HG03045 (cell line): ENCODE results near the gene DNAI7.

Experiments used
- ATAC-seq: cut with Tn5 transposase; IDR thresholded peaks from one replicate; pipeline ENCODE4 v1.9.1; 2021; ENCODE audit warnings: mild to moderate bottlenecking, moderate library complexity; ENCODE audit not compliant: unreplicated experiment

The DNAI7 gene

DNA sequence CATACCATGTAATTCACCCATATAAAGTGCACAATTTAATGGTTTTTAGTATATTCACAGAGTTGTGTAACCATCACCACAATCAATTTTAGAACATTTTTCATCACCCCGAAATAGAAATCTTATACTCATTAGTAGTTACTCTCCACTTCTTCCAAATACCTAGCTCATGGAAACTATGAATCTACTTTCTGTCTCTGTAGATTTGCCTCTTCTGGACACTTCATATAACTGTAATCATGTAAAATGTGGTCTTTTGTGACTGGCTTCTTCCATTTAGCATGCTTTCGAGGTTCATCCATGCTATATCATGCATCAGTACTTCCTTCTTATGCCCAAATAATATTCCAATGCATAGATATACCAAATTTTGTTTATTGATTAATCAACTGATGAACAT lies 10.8 kb downstream of the DNAI7 start:
- ATAC-seq = no peak

DNA sequence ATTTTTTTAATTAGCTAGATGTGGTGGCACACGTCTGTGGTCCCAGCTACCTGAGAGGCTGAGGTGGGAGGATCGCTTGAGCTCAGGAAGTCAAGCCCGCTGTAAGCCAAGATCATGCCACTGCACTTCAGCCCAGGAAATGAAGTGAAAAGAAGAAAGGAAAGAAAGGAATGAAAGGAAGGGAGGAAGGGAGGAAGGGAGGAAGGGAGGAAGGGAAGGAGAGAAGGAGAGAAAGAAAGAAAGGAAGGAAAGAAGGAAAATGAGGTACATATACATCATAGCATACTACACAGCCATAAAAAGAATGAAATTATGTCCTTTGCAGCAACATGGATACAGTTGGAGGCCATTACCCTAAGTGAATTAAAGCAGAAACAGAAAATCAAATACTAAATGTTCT lies 12.2 kb downstream of the DNAI7 start:
- ATAC-seq = no peak

DNA sequence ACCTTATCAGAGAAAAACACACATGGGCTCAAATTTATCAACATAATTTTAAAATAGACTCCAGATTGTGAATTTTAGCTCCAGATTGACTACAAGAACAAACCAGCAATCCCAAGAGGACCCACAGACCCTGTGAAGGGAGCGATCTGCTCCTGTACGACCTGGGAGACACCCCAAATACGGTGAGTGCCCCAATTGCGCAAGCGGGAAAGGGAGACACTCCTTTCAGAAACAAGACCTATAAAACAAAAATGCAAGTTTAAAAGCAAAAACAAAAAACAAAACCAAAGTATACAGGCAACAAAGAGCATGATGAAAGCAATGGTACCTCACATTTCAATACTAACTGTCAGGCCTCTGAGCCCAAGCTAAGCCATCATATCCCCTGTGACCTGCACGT lies 32.1 kb downstream of the DNAI7 start:
- no peak for ATAC-seq

DNA sequence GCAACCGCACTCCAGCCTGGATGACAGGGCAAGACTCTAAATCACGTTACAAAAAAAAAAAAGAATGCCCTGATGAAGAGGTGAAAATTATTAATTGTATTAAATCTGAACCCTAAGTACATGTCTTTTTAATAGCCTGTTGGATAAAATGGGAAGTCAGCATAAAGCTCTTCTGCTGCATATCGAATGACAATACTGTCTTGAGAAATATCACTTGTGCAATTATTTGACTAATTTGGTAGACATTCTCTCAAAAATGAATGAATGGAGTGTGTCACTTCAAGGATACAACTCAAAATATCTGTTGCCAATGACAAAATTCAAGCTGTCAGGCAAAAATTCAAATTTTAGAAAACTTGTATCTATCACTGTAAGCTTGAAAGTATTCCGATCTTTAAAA lies 38.9 kb downstream of the DNAI7 start:
- no peak for ATAC-seq

DNA sequence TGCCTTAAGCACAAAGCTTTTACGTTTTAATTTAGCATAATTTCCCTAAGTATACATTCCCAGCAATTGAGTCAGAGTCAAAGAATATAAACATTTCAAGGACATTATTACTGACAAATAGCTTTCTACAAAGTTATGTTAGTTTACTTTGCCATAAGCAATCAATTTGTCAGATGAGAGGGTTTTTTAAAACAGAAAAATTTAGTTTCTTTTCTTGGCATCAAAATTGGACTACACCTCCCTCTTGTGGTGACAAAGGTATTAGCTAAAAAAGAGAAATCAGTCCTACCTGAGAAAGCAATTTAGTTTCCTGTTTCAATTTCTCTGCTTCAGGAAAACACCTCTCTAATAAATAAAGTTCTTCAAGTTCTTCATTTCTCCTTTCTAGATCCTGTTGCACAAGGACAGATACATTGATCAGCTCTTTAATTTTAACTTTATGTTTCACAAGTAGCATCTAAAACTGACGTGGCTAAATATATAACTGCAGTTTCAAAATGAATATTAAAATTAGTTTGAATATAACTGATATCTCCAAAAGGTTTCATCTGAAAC lies 39.9 kb downstream of the DNAI7 start:
- ATAC-seq = no peak

DNA sequence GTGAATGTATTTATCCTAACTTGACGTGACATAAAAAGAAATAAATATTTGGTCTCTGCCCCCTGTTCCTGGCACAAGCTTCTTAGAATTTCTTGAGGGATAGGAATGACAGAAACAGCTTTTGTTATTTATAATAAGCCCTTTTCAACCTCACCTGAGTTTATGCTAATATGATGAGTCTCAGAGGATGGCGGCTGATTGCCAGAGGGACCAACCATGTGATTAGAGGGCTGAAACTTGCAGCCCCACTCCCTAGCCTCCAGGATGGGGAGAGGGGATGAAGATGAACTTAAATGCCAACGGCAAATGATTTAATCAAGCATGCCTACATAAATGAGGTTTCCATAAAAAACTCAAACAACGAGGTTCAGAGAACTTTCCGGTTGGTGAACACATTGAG lies 42.9 kb downstream of the DNAI7 start:
- ATAC-seq = no peak

DNA sequence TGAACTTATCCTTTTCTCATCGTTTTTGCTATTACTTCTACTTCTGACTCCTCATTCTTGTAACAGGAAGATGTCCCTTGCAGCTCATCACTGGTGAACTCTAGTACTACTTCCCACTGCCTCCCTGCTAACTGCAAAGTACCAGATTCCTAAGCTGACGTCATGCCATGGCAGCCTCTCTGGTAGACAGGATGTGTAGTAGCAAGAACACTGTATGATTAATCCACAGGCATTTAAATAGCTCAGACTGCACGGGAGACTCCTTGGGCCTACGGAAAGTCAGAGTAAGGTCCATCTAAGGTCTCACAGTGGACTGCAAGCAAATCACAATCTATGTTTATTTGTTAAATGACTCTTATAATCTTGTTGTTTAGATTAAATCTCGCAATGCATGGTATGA lies 43.5 kb downstream of the DNAI7 start:
- no peak for ATAC-seq

DNA sequence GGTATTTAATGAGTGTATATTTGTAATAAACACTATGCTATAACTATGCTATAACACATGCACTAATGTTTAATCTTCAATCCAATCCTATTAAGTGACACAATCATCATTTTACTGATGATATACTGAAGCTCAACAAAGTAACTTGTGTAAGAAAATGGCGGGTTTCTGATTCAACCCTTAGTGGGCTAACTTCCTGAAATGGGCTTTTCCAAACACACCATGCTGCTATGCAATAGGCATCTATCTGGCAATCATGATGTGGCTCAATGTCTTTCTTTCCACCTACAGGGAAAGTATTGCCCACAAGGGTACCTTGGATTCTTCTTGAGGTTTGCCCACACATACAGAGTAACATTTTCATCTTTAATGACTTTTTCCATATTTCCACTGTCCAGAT lies 48.3 kb downstream of the DNAI7 start:
- ATAC-seq = no peak

DNA sequence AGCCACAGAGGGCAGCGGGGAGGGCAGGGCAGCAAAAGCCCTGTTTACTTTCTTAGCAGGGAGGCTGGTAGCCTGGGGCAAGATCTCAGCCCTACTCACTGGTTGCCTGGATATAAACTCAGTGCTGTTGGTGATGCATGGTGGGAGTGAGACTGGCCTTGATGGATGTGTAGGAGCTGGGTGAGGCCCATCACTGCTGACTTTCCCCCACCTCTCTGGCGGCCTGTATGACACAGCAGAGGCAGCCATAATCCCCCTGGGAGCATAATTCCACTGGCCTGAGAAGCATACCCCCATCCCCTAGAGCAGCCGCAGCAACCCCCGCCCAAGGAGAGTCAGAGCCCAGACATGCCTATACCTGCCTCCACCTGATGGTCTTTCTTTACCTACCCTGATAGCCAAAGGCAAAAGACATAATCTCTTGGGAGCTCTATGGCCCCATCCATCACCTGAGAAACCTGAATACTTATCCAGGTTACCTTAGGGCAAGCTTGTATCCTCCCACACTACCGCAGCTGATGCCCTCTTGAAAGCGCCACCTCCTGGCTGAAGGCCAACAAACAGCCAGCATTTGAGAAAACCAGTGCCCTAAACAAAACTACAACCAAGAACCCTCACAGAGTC lies 59.3 kb downstream of the DNAI7 start:
- ATAC-seq = no peak

DNA sequence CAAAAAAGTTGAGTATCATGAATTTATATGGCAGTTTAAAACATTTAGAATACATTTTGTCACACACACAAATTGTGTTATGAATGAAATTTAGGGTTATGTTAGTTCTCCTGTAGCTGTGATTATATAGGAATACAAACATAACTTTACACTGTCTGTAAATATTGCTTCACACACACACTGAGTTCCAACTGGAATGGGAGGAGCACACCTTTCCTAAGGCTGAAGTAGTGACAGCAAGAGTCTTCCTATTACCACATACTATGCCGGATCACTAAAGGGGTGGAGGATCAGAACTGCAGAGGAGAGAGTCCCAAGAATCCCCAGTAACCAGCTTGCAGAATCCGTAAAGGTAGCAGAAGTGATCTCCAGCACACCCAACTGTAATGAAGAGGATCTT lies 63.7 kb downstream of the DNAI7 start:
- no peak for ATAC-seq

DNA sequence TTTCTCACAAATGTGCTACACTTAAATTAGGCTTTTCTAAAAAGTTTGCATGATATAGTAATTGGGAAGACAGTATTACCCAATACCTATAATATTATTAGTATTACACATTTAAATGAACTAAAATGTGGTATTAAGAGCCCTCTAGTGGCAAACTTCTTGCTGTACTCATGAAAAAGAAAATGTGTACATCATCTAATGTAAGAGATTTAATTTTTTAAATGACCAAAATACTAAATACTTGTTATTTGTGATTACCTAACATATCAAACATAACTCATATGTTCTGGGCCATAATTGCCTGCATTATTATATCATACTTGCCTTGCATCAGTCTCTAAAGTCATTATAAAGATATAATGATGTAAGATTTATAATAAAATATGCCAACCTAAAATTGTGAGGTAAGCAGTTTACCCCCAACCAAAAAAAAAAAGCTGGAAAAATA lies 64.2 kb downstream of the DNAI7 start:
- ATAC-seq = no peak

DNA sequence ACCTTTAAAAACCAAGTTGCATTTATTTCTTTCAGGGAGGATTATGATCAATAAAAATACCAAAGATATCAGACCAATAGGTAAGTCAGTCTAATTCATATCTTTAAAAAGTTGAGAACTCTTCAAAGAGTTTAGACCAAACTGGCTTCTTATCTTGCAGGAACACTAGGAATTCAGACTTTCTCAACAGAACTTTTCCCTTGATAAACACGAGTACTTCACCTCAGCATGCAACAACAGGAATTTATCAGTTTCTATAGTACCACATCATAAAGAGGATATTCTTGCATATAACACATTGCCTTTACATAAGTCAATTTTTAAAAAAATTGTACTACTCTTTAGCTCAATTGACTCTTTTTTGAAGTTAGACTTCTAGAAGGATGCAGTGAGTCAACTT lies 68.2 kb downstream of the DNAI7 start:
- ATAC-seq = no peak

DNA sequence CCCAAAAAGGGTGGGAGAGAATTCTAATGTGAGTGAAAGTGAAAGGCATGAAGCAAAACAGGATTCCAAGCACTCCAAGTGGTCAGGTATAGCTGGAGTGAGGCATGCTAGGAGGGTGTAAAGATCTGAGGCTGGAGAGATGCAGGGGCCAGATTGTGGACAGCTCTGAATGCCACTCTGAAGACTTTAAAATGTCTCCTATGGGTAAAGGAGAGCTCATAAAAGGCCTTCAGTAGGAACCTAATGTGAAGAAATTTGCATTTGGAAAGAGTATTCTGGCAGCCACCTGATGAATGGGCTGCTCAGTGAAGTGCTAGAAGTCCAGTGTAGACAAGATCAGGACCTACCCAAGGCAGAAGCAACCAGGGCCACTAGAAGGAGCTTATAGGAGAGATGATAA lies 68.9 kb downstream of the DNAI7 start:
- ATAC-seq = no peak

DNA sequence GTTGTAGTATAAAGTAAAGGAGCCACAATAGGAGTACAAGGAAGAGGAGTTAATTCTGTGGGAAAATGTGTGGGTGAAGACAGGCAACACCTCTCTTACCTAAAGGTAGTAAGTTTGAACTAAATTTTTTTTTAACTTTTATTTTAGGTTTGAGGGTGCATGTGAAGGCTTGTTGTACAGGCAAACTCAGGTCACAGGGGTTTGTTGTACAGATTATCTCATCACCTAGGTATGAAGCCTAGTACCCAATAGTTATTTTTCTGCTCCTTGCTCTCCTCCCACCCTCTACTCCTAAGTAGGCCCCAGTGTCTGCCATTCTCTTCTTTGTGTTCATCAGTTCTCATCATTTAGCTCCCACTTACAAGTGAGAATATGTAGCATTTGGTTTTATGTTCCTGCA lies 70.5 kb downstream of the DNAI7 start:
- no peak for ATAC-seq

DNA sequence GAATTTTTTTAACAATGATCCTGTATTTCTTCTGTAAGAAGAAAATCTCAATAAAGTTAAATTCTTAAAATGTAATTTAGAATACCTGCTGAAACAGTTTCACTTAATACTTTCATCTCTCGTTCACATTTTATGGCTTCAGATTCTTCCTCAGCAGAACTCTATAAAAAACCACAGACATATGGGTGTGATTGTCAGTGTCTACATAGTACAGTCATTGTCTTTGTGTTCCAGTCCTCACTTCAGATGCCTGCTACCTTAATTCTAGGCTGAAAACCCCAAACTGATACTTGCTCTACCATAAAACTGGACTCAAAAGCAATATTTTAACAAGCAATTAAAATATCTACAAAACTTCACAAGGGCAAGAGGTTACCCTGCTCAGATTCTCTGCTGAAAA lies 71.8 kb downstream of the DNAI7 start:
- no peak for ATAC-seq

DNA sequence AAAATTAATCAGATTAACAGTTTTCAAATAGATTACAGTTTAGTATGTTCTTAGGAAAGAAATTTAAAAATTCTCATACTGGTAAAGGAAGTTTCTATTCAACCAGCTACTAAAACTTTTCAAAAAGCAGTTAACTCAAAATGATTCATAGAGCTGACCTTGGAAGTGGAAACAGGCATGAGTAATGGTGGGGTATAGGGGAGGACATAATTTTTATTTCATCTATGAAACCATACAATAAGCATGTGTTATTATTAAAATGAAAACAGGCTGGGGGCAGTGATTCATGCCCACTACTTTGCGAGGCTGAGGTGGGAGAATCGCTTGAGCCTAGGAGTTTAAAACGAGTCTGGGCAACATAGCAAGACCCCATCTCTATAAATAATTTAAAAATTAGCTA lies 73.0 kb downstream of the DNAI7 start:
- no peak for ATAC-seq

DNA sequence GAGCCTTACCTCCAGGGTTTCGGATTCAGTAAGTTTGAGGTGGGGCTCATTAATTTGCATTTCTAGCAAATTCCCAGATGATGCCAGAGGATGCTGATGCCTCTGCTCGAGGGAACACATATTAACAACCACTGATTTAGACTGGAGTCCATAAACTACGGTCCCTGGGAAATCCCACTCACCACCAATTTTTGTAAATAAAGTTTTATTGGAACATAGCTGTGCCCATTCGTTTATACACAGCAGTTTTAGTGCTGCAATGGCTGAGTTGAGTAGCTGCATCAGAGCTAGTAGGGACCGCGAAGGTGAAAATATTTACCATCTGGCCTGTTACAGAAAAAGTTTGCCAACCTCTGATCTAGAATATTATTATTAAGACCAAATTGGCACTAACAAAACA lies 73.8 kb downstream of the DNAI7 start:
- ATAC-seq = no peak

DNA sequence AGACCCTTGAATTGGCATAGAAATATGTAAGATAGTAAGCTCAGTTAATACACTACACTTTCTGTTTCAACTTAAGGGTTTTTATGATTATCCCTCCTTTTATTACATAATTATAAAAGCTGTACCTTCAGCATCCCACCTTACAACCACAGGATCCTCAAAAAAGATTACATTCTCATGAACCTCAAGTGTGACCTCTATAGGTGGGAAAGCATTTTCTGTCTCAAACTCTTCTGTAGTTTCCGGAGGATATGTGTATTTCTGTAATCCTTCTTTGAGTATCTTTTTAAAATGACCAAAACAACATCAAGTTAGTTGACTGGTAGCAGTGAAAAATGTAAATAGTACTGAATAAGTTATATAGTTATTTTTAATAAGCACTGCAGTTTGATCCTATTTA lies 75.9 kb downstream of the DNAI7 start:
- no peak for ATAC-seq

DNA sequence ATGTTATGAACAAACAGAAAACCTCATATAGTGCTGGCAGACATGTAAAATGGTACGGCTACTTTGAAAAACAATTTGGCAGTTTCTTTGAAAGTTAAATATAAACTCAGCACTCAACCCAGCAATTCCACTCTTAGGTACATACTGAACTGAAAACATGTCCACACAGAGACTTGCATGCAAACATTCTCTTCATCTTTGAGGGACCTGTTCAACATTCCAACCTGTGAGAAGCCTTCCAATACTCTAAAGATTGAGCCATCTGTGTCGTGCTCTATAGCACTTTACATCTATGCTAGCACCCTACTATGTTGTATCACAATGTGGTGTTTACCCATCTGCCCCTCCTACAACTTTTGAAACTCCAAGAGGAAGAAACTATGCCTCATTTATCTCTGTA lies 79.3 kb downstream of the DNAI7 start:
- ATAC-seq = no peak

DNA sequence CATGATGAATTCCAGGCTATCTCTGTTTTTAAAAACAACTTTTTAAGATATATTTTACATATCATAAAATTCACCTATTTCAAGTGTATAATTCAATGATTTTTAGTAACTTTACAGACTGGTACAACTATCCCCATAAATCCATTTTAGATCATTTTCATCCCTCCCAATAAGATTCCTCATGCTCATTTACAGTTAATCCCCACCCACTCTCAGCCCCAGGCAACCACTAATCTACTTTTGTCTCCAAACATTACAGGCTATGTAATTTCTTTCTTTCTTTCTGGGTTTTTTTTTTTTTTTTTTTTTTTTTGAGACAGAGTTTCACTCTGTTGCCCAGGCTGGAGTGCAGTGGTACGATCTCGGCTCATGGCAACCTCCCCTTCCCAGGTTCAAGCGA lies 81.3 kb downstream of the DNAI7 start:
- ATAC-seq = no peak

DNA sequence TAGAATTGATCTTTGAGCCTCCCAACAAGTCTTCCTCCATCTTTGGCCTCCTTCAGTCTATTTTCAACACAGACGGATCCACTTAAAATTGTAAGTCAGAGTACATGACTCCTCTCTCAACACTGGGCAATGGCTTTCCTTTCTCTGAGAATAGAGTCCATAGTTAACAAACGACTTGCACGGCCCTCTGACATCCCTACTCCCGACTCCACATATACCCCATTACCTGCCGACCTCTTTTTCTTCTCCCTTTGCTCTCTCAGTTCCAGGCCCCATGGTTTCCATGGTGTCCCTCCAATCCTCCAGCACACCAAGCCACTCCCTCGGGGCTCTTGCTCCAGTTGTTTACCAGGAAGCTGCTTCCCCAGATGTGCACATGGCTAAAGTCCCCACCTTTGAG lies 84.7 kb downstream of the DNAI7 start:
- no peak for ATAC-seq

DNA sequence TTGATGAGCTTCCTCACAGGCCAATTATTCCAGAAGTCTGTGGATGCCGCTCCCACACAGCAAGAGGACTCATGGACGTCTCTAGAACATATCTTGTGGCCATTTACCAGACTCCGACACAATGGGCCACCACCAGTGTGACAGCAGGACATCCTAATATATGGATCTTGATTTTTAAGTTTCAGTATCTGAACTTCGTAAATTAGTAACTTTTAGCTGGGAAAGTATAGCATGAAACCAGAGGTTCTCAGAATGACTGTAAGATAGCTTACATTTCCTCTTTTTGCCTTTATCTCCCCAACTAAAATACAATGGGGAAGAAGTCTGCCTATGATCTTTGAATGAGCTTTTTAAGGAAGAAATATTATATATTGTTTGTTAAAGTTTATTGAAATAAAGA lies 87.0 kb downstream of the DNAI7 start:
- peak; percentile 84 for ATAC-seq

DNA sequence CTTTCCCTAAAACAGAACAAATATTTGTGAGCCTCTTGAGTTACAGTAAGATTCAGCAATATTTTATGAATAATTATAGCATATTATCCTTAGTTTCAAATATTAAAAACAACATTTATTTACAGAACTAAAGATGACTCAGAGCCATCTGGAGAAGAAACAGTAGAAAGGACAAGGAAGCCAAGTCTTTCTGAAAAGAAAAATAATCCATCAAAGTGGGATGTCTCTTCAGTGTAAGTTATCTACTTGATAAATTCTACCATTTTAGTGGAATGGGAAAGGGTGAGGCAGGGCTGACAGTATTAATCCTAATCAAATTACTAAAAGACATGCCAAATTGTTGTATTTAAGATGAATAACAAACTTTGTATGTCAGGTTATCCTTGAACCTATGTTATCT lies 88.1 kb downstream of the DNAI7 start:
- ATAC-seq = no peak
